LHCN-M2 (cell line): ENCODE results near the gene PRH2. TPM values are rescaled to one million over a fixed set of nuclear protein-coding genes. Genes with fewer than 3 reads are reported as not detected.

Experiments
- DNase-seq: peaks from one replicate; pipeline ENCODE4 v3.0.0-alpha.2; 2012; ENCODE audit warnings: low read depth
- total RNA-seq: library from RNA; depleted of rRNA; stranded (reverse); fragments of >200 nt; gene quantifications from 2 replicates; pipeline ENCODE4 v1.2.3, GENCODE V29; 2014; rRNA removed

PRH2 gene
- total RNA-seq, 1 experiment from 2014 or later = 1.0 TPM

DNA sequence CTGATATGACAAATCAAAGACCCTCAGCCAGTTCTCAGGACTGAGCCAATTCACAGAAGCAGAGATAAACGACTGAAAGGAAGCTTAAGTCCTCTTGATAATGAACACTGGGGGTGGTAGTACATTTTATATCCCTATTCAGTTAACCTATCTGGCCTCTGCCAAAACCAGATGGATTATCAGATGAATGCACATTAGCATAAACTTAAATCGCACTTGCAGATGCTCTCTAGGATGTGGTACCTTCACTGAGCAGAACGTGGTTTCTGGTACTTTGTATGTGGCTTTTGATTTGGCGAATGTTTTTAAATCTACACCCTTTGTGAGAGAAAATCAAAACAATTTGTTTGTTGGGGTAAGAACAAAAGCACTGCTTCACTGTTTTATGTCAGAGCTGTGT, 31.2 kb downstream of the PRH2 start:
- DNase-seq = no peak

DNA sequence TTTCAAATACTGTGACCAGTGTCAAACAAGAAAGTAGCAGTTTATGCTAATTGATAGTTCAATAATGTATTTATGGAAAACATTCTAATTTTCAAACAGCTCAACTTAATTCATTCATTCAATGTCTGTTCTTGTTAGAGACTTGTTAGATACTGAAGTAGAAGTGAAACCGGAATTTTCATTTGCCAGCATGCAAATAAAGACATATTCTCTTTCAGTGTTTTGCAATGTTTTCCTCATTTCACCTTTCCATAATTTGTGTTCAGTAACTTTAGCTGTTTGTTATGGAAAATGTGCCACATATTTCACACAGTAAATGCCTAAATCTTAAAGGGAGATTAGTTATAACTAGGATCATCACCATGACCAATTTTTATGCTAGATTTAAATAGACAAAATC, 36.4 kb downstream of the PRH2 start:
- DNase-seq = peak; percentile 31

DNA sequence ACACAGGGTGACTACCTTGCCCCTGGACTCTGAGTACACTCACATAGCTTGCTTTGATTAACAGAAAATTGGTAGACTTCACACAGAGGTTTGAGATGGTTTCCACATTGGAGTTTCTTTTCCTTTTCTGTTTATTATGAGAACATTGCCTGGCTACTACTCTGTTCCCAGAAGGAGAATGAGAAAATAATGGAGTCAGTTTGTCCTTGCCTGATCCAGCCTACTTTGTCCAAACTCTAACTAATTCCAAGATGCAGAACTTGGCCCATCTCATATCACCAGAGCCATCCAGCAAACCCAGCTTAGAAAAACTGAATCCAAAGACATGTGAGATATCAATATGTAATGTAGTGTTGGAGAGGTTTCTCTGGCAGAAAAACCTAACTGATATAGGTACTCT, 37.3 kb downstream of the PRH2 start:
- no peak for DNase-seq

DNA sequence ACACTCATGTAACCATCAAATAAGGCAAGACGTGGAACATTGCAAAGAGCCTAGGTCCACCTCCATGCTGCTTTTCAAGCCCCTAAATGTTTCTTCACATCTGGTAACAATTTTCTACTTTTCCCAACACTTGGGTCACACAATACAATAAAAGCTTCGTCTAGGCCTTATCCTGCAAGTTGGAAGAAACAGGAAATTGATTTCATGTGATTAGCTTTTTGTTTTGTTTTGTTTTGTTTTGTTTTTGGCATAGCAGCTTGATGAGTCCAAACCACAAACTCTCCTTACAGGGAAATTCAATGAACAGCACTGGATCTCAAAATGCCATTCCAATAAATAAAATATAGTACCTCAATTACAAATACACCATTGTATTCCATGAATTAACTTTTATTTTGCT, 38.4 kb downstream of the PRH2 start:
- DNase-seq = peak; percentile 74

DNA sequence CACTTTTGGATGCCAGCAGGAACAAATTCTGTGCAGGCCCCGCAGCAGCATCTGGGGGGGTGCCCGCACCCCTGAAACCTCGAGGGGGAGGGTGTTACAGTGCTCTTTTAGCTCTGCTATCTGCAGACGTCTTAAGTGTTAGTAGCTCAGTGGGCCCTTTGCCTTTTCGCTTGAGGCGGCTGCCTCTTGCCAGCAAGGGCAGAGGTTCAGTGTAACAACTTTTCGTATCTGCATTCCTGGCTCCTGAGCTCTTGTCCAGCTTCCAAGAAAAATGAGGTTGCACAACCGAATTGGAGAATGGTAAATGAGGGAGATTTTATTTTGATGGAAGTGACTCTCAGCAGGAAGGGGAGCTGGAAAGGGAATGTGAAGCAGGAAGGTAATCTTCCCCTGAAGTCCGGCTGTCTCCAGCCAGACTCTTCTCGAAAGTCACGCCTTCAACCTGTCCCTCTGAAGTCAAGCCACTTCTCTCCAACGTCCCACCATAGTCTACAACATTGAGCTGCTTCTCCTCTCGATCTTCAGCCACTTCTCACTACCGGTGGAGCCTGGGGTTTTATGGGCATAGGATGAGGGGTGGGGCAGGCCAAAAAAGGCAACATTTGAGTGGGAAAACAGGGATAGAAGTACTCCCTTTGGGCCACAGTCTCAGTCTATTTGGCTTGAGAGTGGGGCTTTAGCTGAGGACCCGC, 39.9 kb downstream of the PRH2 start:
- no peak for DNase-seq

DNA sequence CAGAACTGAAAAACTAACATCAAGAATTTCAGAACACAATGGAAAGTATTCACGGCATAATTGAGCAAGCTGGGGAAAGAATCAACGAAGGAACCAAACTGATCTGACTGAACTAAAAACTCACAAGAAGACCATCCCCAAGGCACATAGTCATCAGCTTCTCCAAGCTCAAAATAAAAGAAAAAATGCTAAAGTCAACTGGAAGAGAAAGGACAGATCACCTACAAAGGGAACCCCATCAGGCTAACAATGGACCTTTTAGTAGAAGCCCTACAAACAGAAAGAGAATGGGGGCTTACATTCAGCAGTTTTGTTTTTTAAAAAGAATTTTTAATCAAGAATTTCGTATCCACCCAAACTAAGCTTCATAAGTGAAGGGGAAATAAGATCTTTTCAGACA, 45.9 kb downstream of the PRH2 start:
- no peak for DNase-seq

DNA sequence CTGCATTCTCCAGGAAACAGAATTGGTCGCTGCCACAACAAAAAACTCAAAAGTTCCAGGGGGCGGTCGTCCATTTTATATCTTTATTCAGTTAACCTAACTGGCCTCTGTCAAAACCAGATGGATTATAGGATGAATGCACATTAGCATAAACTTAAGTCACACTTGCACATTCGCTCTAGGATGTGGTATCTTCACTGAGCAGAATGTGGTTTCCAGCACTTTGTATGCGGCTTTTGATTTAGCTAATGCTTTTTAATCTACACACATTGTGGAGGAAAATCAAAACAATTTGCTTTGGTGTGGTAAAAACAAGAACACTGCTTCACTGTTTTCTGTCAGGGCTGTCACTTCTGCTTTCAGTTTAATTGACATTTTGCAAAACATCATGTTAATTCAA, 53.2 kb downstream of the PRH2 start:
- no peak for DNase-seq

Other genes with a start within 250 kb of the PRH2 start
- gene YBX3, start 205.9 kb upstream of the PRH2 start, total RNA-seq = 137 and 159 TPM in 2 replicates
- gene TAS2R7, start 126.6 kb upstream of the PRH2 start, total RNA-seq = 0.32 TPM in 1 of 2 replicates, not detected in the other
- gene TAS2R8, start 122.0 kb upstream of the PRH2 start, total RNA-seq = not detected in 2 replicates
- 0.34 TPM in 1 of 2 replicates, not detected in the other for gene TAS2R9, start 119.1 kb upstream of the PRH2 start, total RNA-seq
- gene TAS2R10, start 102.9 kb upstream of the PRH2 start, total RNA-seq = 0.19 and 0.40 TPM in 2 replicates
- 0.34 and 1.9 TPM in 2 replicates for gene PRR4, start 79.8 kb upstream of the PRH2 start, total RNA-seq
- 6.6 and 8.7 TPM in 2 replicates for gene PRH1, start 45.0 kb upstream of the PRH2 start, total RNA-seq
- gene TAS2R13, start 19.7 kb upstream of the PRH2 start, total RNA-seq = 0.06 and 0.63 TPM in 2 replicates
- 1.7 and 1.8 TPM in 2 replicates for gene TAS2R14, start 10.0 kb downstream of the PRH2 start, total RNA-seq
- gene TAS2R50, start 57.7 kb downstream of the PRH2 start, total RNA-seq = 0.58 and 0.75 TPM in 2 replicates
- 0.51 and 0.75 TPM in 2 replicates for gene TAS2R20, start 69.1 kb downstream of the PRH2 start, total RNA-seq
- gene TAS2R19, start 93.4 kb downstream of the PRH2 start, total RNA-seq = 0.75 and 1.9 TPM in 2 replicates
- 1.4 and 1.5 TPM in 2 replicates for gene TAS2R31, start 102.2 kb downstream of the PRH2 start, total RNA-seq
- 0.11 and 0.13 TPM in 2 replicates for gene TAS2R46, start 133.1 kb downstream of the PRH2 start, total RNA-seq
- 0.19 and 0.52 TPM in 2 replicates for gene TAS2R43, start 163.1 kb downstream of the PRH2 start, total RNA-seq
- gene TAS2R30, start 205.4 kb downstream of the PRH2 start, total RNA-seq = 0.32 and 0.57 TPM in 2 replicates
- 7.6 and 8.5 TPM in 2 replicates for gene SMIM10L1, start 242.0 kb downstream of the PRH2 start, total RNA-seq